Stimulated activated CD8-positive, alpha-beta memory T cell treated with anti-CD3 and anti-CD28 coated beads, Interleukin-2, amount 100 ng/mL, for 48 hours (primary cell): ENCODE data around the gene APBB2.

Source experiments
- DNase-seq, 2 donors: peaks; one replicate each; pipeline ENCODE4 v3.0.0-alpha.2; 2020; ENCODE audit warnings: low read depth in 2 of 2

Gene APBB2

GRCh38 chr4:41189666-41190065 is 24.7 kb downstream of the APBB2 start:
- DNase-seq, result no peak

GRCh38 chr4:41189076-41189475 is 25.3 kb downstream of the APBB2 start:
- no peak for DNase-seq

- DNase-seq, result no peak
Observed at GRCh38 chr4:41185614-41186592, 28.4 kb downstream of the APBB2 start.

DNA sequence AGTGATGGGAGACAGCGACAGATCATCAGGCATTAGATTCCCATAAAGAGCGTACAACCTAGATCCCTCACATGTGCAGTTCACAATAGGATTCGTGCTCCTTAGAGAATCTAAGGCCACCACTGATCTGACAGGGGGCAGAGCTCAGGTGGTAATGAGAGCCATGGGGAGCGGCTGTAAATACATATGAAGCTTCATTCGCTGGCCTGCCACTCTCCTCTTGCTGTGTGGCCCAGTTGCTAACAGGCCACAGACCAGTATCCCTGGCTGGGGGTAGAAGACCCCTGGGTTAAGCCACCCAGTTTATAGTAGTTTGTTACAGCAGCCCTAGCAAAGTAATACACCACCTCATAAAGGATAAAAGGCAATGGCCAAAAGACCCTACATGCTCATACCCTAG is 30.3 kb downstream of the APBB2 start:
- no peak for DNase-seq

DNA sequence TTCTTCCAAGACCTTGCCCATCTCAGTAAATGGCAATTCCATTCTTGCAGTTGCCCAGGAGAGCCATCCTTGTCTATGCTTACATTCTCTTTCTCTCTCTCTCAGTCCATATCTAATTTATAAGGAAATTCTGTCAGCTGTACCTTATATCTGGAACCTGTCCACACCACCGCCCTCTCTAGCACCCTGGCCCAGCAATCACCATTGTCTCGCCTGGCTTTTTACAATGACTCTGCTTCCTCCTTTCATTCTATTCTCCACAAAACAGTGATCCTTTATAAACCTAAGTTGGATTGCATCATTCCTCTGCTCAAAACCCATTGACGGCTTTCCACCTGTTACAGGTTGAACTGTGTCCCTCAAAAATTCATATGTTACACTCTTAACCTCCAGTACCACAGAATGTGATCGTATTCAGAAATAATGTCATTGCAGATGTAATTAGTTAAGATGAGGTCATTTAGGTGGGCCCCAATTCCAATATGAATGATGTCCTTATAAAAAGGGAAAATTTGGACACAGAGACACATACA is 31.3 kb downstream of the APBB2 start:
- no peak for DNase-seq

DNA sequence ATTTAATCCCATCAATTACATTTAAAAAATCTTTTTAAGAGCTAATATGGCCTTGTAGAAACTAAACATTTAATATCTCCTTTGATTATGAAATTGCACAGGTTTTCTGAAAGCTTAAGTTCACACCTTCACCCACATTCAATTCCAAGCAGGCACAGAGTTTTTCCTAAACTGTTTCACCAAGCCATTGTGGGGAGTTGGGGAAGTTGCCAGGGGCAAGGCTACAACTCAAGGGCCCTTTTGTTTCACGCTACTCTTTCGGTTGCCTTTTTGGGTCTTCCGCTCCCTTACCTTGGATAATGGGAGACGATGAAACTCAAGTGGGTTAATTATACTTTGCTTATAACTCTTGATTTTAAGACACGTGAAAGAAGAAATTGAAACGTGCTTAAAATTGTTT is 33.3 kb downstream of the APBB2 start:
- DNase-seq, result no peak

GRCh38 chr4:41179498-41180195 is 34.7 kb downstream of the APBB2 start:
- no peak for DNase-seq

GRCh38 chr4:41178372-41179370 is 35.7 kb downstream of the APBB2 start:
- DNase-seq, result no peak

DNA sequence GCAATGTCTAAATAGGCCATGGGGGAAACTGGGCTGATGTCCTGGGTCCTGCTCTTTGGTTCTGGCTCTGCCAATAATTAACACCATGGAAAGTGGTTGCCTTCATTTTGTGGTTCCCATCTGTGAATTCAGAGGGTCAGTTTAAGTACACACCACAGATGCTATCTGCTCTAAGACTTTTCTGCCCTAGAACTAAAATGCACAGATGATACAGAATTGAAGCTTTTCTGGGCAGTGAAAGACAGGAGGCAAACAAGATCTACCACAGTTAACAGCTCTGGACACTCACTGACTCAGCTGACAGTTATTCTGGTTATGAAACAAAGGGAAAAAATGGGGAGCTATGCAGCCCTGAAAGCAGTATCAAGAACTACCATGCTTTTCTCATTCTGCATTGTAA is 37.3 kb downstream of the APBB2 start:
- DNase-seq, result no peak

DNA sequence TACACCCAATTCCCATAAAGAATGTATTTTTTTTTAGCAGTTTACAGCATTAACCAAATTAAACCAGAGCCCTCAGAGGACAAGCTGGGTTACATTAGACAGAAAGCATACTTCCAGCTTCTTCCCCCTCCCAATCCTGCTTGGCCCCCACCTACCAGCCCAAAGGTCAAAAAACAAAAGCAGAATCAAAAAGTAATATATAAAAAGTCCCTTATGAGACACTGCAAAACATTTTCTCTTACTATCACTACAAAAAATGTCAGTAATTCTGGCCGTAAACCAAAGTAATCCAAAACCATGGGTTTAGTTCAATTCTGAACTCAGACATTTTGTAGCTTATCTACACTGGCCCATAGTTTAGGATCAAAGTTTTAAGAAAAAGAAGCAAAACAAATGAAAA is 38.0 kb downstream of the APBB2 start:
- no peak for DNase-seq

DNA sequence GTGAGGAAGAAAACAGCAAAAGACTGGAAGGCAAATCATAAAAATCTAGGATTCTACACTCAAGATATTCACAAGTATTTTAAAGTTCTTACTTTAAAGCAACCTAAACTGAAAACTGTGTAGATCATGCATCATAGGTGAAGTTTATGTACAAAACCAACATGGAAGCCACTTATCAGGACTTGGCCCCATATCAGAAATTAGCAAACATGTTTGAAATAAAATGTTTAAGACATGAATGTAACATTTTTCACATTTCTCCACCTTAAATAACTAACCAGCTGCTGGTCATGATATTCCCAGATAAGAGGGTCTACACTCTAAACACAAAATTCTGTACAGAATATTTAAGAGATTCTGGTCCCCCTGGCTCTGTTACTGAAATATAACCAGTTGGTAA is 38.5 kb downstream of the APBB2 start:
- no peak for DNase-seq

GRCh38 chr4:41174444-41174843 is 39.9 kb downstream of the APBB2 start:
- DNase-seq, result no peak

- no peak for DNase-seq
Observed at GRCh38 chr4:41172786-41173185, 41.6 kb downstream of the APBB2 start.

GRCh38 chr4:41169256-41169800 is 45.0 kb downstream of the APBB2 start:
- no peak for DNase-seq

DNA sequence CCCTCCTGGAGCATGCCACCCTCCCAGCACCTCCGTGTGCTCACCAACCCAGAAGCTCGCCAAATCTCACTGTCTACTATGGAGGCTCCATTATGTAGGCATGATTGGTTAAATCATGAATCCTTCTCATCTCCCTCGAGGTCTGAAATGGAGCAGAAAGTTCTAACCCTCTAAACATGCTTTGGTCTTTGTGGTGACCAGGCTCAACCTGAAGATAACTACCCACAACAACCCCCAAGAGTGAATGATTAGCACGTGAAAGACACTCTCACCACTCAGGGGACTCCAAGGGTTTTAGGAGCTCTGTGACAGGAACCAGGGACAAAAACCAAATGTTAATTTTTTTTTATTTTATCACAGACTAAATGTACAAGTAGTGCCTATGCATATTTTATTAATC is 47.2 kb downstream of the APBB2 start:
- DNase-seq, result no peak

DNA sequence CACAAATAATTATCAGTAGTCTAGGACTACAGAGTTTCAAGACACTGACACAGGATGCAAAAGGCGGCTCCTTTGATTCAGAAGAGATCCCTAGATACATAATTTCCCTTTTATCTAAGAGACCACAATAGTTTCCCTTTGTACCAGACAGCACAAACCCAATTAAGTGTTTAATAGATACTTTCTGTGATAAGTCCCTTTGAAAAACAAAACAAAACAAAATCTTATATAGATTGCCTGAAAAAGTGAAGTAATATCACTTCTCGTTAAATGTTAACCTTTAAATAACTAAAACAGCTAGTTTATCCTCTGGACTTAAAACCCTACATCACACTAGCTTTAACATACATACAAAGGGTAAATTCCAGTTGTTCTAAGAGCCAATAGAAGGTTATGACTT is 49.9 kb downstream of the APBB2 start:
- DNase-seq, result no peak

- no peak for DNase-seq
Observed at GRCh38 chr4:41161355-41161754, 53.0 kb downstream of the APBB2 start.

DNA sequence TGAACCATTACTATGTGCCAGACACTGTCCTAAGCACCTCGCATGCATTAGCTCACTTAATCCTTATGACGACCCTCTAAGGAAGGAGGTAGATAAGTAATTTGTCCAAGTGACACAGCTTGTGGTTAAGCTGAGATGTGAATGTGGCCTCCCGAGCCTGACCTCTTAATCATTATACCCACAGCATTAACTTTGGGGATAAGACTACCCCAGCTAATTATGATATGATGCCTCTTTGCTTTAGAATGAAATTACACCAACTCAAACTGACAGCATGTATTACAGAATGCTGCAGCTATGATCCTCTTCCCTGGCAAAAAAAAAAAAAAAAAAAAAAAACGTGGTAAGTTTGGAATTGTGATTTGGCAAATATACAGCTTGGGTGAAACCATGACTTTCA is 53.5 kb downstream of the APBB2 start:
- DNase-seq, result no peak

- DNase-seq, result no peak
Observed at GRCh38 chr4:41160012-41160789, 54.1 kb downstream of the APBB2 start.

- no peak for DNase-seq
Observed at GRCh38 chr4:41158756-41159155, 55.6 kb downstream of the APBB2 start.
